DMS53 treated with DMSO at 0.1 percent for 48 hours (cell line): ENCODE data around the gene AIMP2.
"Not testable (repeated sequence)": the region's sequence is repeated elsewhere in the genome, so short reads cannot be mapped to it uniquely, and the experiment has no call there.

Source experiments
- DNase-seq: peaks from one replicate; lab custom pipeline; 2025; ENCODE audit not compliant: unreplicated experiment; lab: John Stamatoyannopoulos, UW

Gene AIMP2

DNA sequence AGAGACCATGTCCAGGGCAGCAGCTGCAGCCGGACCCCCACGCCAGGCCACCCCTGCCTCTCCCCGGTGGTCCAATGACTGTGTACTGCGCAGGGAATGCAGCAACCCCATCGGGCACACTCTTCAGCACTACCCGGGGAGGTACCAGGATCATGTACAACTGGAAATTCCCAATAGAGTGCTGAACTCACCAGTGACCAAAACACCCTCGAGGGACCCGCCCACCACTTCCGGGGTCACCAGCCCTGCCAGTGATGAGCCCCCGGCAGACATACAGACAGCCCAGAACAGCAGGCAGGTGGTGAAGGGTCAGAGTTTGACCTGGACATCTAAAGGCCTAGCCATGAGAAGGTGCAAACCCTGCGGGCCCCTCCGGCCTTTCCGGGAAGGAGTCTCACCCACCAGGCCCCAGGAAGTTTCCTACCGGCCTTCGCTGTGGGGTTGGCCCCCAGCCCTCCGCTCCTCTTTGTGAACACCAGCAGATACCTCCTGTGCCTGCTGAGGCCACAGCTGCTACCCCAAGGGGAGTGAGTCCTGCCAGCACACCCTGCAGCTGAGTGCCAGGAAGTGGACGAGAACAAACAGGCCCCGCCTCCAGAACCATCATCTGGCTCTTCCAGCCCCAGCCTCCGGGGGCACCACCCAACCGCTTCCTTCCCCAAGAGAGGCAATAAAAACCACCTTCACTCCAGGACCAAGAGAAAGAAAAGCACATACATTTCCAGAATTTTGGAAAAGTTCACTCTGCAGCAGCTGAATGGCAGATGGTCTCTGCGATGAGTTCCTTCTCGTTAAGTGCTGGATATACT is 17.1 kb downstream of the AIMP2 start:
- peak; percentile 75 for DNase-seq

DNA sequence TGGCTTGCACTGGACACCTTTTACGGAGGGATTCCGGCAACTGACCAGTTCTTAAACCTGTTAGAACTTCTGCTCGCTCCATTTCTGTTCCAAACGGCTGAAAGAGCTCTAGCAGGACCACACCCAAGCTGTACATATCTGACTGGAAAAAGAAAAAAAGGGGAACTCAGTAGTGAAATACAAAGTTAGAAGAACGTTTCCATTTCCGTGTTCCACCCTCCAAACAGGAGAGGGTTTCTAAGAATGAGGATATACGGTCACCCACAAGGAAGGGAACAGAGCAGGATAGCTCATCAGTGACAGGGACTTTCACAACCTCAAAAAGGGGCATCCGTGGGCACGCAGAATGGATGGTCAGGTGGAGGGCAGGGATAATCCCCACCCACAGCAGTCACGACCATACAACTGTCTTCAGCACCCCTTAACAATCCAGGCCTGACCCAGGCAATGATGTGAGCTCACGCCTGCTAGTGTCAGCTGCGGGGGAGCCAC is 17.8 kb downstream of the AIMP2 start:
- no peak for DNase-seq

DNA sequence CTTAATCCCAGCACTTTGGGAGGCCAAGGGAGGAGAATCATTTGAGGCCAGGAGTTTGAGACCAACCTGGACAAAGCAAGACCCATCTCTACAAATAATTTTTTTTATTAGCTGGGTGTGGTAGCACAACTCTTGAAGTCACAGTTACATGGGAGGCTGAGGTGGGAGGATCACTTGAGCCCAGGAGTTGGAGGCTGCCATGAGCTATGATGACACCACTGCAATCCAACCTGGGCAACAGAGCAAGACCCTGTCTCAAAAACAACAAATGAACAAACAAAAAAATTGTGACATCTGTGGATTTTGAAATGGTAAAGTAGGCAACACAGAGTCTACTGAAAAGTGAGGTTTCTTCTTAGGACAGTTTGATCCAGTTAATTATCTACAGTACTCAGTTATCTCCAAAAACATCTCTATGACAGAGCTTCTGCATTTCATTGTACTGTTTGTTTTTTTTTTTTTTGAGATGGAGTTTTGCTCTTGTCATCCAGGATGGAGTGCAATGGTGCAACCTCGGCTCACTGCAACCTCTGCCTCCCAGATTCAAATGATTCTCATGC is 18.8 kb downstream of the AIMP2 start:
- no peak for DNase-seq

DNA sequence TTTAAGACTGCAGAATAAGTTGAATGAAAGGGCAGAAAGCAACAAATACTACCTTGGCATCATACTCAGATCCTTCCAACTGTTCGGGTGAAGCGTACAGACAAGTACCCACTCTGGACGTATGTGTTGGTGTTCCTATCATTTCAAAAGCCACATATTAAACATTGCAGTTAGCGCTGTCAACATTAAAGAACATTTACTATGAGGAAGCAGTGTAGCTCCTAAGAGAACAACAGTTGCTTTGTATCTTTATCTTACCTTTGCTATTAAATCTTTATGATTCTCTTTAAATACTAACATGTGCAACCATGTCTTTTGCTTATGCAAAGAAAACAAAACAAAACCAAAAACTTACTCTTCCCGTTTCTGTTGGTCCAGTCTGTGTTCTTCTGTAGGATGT is 19.5 kb downstream of the AIMP2 start:
- no peak for DNase-seq

DNA sequence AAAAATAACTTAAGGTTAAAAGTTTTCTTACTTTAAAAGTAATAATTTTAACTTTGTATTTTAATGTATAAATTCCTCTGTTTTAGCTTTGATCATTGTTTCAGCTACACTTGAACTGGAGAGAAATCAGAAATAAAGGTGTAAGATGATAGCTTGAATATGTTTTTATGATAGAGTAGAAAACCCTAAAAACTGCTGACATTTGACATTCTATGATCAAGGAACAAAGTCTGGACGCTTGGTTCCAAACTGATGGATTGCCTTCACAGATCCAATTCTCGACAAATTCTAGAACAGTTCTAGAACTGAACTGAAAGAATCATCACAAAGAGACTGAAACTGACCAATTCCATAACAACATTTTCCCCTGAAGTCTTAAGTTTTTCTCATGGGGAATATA is 21.9 kb downstream of the AIMP2 start, which contains the start of gene ANKRD61:
Gene ANKRD61, plus strand, starts transcription at position 389 of the 400 bp plus-strand sequence. Its CDS starts 0 bp downstream, at position 389.
- DNase-seq, result no peak

DNA sequence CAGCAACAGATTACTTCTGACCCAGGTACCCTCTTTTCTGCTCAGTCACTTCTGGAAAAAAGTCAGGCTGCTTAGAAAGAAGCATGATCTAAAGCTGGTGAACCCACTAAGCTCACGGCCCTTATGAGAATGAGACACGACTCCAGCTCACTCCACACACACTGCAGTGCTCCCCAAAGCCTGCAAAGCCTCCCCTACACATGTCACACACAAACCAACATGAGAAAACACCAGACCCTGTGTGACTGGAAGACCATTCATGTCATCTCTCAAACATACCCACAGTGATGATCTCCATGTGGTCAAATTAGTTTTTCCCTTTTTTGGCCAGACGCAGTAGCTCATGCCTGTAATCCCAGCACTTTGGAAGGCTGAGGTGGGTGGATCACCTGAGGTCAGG is 22.5 kb downstream of the AIMP2 start:
- DNase-seq, result no peak

DNA sequence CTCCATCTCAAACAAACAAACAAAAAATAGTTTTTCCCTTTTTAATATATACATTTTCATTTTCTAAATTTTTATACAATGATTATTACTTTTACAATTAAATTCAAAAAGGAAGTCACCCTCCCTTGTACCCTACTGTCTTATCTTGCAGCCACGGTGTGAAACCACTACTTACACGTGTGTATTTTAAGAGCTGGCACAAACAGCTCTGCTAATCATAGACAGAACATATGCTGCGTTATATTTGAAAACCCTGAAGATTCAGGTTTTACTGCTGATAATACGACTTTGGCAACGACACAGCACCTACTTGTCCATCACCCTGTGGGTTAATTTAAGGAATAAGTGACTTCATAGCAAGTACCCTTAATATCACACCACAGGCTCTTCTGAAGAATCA is 23.1 kb downstream of the AIMP2 start:
- DNase-seq, result no peak

DNA sequence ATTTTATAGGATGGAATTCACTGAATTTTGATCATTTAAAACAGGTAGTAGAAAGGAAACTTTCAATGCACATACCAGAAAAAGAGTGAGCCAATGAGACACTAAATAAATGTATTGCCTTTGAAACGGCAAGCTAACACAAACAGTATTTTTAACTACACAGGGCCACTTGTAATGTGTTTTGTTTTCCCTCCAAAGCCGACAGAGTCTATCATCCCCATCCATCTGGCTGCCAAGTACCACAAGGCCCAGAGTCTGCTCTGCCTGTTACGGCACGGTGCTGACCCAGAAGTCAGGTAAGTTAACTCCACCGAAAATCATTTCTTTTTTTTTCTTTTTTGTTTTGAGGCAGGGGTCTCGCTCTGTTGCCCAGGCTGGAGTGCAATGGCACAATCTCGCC is 23.6 kb downstream of the AIMP2 start:
- DNase-seq, result no peak

DNA sequence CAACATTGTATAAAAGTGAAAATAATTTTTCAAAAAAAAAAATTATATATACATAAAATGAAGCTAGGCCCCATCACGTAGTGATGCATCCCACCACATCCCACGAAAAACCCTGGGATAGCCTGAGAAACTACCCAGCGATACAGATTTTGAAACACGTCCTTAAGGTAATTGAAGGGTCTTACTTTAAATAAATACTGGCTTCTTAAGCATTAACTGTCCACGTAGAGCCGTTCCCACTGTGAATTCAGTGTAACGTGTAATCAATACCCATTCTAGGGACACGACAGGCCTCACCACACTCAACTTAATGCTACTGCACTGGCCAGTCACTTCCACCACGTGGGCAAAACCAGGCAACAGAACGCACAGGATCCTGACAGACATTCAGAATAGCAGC is 26.1 kb downstream of the AIMP2 start:
- no peak for DNase-seq

DNA sequence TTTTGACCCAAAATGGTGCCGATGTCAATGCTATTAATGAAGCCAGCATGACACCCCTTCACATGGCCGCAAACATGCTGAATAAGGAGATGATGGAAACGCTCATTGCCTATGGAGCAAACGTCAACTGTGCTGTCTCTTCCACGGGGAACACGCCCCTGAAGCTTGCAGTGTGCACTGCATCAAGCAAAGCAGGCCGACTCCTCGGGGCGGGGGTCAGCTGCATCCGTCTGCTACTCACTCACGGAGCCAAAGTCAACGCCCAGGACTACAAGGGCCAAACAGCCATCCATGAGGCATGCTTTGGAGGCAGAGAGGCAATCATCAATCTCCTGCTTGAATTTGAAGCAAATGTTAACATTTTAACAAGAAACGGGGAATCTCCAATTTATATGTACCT is 26.6 kb downstream of the AIMP2 start:
- no peak for DNase-seq

DNA sequence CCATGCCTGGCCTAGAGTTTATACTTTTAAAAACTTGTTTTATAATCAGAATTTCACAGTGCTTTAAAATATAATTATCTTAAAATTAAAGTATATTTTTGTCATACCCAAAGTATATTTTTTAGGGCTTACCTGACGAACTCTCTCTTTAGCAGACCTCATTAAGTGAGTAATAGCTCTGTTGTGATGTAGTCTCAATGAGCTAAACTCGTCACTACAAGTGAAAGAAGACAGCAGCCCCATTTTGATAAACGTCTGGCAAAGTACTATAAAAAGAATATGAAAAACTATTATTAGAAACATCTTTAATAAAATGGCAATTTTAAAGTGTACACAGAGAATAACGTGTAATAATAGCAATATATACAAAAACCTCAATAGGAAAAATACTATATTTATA is 40.7 kb downstream of the AIMP2 start:
- no peak for DNase-seq

DNA sequence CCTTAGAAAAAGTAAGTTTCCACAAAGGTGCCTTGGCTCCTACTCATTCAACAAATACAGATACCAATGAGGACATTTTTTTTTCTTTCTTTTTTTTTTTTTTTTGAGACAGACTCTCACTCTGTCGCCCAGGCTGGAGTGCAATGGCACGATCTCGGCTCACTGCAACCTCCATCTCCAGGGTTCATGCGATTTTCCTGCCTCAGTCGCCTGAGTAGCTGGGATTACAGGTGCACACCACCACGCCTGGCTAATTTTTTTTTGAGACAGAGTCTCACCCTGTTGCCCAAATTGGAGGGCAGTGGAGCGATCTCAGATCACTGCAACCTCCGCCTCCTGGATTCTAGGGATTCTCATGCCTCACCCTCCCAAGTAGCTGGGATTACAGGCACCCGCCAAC is 42.1 kb downstream of the AIMP2 start:
- not testable (repeated sequence) for DNase-seq

DNA sequence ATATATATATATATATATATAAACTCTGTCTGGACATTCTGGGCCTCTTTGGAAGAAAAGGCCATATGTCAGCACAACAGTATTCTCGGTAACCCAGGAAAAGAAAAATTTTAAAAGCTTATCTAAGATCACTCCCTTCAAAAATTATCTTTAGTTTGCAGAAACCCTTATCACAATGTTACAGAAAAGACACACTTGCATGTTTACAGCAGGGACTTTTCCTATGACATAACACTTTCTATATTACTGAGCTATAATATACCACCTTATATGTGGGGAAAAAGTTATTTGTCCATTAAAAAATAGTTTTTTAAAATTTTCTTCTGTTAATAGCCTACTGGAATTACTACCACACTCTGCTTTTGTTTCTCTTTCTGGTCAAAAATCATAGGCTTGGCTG is 47.5 kb downstream of the AIMP2 start:
- DNase-seq, result no peak

DNA sequence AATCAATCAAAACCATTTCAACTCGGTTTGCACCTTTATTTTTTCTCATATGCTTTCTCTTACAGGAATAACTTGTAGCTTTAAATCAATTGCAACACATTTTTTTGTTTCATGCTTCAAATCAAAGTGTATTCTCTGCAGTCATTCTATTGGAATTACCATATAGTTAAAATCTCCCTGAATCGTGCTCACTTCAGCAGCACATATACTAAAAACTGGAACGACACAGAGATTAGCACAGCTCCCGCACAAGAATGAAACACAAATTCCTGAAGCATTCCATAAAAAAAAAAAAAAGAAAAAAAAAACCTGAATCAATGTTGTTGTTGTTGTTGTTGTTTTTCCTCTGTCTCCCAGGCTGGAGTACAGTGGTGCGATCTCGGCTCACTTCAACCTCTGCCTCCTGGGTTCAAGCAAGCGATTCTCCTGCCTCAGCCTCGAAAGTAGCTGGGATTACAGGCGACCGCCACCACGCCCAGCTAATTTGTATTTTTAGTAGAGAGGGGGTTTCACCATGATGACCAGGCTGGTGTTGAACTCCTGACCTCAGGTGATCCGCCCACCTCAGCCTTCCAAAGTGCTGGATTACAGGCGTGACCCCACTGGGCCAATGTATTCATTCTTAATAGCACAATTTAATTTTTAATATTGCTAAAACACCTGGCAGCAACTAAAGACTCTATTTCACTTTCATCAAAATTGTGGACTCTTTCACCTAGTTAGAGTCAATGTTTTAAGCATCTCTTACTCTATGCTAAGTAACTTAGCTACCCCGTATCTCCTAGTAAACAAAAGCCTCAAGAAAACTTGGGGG is 48.5 kb downstream of the AIMP2 start:
- no peak for DNase-seq

DNA sequence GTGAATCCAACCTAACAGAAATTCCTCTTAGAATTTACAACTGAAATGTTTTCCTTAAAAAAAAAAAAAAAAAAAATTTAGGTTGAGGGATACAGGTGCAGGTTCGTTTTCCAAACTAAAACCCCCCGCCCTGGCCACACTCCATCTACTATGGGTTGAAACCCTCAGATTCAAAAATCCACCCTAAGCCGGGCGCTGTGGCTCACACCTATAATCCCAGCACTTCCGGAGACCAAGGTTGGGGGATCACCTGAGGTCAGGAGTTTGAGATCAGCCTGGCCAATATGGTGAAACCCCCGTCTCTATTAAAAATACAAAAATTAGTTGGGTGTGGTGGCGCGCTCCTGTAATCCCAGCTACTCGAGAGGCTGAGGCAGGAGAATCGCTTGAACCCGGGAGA is 50.9 kb downstream of the AIMP2 start:
- DNase-seq, result not testable (repeated sequence)

DNA sequence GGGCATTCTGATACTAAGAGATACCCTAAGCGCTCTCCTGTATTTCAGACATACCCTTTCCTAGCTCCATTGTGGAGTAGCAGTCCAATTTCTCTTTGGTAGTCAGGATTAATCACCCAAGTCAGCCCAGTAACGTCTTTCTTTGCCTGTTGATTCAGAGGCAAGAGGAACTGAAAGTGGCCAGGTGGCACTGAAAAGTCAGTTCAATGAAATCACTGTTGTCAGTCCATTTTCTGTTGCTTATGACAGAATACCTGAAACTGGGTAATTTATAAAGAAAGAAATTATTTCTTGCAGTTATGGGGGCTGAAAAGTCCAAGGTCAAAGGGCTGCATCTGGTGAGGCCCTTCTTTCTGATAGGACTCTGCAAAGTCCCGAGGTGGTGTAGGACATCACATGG is 62.3 kb downstream of the AIMP2 start:
- no peak for DNase-seq
